Effector memory CD8-positive, alpha-beta T cell (primary cell): Measurements from ENCODE around the gene EMX2.

Experiments
- ATAC-seq: fragments of 150-1000 bp; cut with Tn5 transposase; replicated peaks from 2 replicates; pipeline ENCODE4 v1.10.0; 2021; ENCODE audit warnings: mild to moderate bottlenecking, moderate library complexity
- DNase-seq, 3 experiments: peaks; one replicate each; pipeline ENCODE4 v3.0.0; 2021
- H3K27ac Mint-ChIP-seq, 2 donors: one replicate each; pipeline ENCODE4 v1.8.0; 2022; ENCODE audit warnings: mild to moderate bottlenecking in 2 of 2, mixed read lengths in 2 of 2, moderate library complexity in 2 of 2
- H3K27me3 Mint-ChIP-seq, 2 donors: one replicate each; pipeline ENCODE4 v1.8.0; 2022; ENCODE audit warnings: mixed read lengths in 2 of 2
- H3K36me3 Mint-ChIP-seq: one replicate; pipeline ENCODE4 v1.8.0; 2022; ENCODE audit warnings: mild to moderate bottlenecking, moderate library complexity, mixed read lengths; ENCODE audit not compliant: insufficient read depth
- H3K4me1 Mint-ChIP-seq, 2 donors: one replicate each; pipeline ENCODE4 v1.8.0; 2022; ENCODE audit warnings: low read depth in 2 of 2, mixed read lengths in 2 of 2
- H3K4me3 Mint-ChIP-seq, 2 donors: one replicate each; pipeline ENCODE4 v1.8.0; 2022; ENCODE audit warnings: mild to moderate bottlenecking in 2 of 2, mixed read lengths in 2 of 2, moderate library complexity in 2 of 2
- H3K9me3 Mint-ChIP-seq, 2 donors: one replicate each; pipeline ENCODE4 v1.8.0; 2022; ENCODE audit warnings: mixed read lengths in 2 of 2

The EMX2 gene

DNA sequence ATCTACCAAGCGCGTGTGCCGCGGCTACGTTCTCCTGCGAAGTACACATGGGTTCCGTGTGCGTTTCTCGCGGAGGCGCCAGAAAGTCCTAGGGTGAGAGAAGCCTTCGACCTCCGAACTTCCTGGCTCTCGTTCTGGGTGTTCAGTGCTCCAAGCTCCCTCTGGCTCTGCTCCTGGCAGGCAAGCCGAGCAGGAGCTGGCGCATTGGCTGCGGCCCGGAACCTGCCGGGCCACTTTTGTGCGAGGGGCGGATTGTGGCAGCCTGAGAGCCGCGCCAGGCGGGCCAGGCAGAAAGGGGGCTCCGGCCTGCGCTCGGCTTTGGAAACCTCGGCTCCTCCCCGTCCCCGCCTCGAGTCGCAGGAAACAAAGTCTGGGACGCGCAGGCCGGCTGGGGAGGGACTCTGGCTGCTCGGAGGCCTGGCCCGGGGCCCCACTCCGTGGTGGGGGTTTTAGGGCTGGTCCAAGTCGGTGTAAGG lies 9.6 kb downstream of the EMX2 start:
- no peak for ATAC-seq
- no peak for DNase-seq
- Mint-ChIP-seq H3K9me3 (no peaks in the 10 kb centered on the region), H3K27ac (no peak overlapping the region), H3K4me3 (no peak overlapping the region), H3K4me1 (peaks cover 9 to 23% of the 10 kb centered on the region in 2 donors), H3K36me3 (no peaks in the 10 kb centered on the region), H3K27me3 (peaks cover 88 to 93% of the 10 kb centered on the region in 2 donors)

DNA sequence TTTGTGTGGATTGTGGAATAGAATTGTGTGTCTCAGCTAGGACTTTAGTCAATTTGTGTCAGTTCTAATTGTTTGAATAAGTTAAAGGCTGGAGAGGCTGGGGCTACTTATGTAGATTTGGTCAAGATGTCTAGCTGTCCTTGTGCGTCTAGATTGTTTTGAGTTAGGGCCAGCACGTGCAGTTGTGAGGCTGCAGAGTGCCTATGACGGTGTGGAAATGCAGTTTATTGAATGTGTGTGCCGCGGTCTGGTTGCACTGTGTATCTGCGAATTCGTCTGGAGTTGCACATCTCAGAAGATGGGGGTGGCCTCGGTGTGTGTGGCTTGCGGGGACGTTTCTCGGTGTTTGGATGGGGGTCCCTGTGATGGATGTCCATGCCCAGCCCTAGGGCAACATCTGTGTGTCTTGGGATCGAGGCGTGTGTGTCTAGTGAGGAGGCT lies 10.2 kb downstream of the EMX2 start:
- Mint-ChIP-seq H3K27ac (no peak overlapping the region), H3K4me3 (no peak overlapping the region), H3K27me3 (peaks cover 83 to 88% of the 10 kb centered on the region in 2 donors), H3K4me1 (peaks cover 6 to 17% of the 10 kb centered on the region in 2 donors), H3K36me3 (no peaks in the 10 kb centered on the region), H3K9me3 (no peaks in the 10 kb centered on the region)
- no peak for ATAC-seq
- DNase-seq: no peak

DNA sequence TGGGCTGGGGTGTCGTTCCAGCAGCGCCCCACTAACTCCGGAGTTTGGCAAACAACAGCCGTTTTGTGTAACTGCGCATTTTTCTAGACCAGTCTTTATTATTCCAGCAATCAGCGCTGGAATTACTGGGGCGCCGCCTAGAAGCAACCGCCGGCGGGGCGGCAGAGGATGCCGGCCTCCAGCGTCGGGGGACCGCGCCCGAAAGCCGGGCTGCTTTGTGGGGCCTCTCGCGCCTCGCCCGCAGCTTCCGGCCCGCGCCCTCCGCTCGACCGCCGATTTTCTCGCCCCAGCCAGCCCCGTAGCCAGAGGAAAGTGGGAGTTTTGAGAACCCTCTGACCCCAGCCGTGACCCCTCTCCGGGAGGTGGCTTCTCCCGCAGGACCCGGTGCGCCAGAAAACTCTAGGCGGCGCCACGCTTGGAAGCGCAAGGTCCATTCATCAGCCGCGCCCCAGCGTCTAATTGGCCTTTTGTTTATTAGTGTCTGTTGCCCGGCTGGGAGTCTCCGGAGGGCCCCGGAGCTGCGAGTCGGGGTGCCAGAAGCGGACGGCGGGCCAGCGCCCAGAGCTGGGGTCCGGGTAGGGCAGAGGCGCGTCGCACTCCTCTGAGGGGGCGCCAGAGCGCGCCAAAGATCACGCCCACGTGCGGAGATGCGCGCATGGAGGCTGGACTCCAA lies 10.7 kb downstream of the EMX2 start:
- Mint-ChIP-seq H3K27ac (no peak overlapping the region), H3K4me1 (peaks cover 6 to 12% of the 10 kb centered on the region in 2 donors), H3K36me3 (no peaks in the 10 kb centered on the region), H3K4me3 (no peak overlapping the region), H3K9me3 (no peaks in the 10 kb centered on the region), H3K27me3 (peaks cover 77 to 82% of the 10 kb centered on the region in 2 donors)
- no peak for DNase-seq
- ATAC-seq: no peak

DNA sequence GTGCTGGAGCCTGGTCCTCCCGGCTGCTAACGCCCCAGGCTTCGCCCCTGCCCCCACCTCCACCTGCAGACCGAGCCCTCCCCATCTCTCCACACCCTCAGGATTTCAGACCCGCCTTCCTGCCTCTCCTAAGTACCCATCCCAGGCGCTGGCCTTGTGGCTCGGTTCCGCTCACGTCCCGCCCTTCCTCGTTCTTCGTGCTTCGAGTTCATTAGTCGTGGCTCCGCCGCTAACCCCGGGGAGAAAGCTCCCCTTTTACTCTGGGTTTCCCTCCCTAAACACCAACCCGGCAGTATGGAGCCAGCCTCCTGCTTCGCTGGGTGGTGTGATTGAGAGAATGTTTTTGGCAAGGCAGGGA lies 11.2 kb downstream of the EMX2 start:
- ATAC-seq: no peak
- no peak overlapping the region for H3K4me3 Mint-ChIP-seq
- H3K27me3 Mint-ChIP-seq: peaks cover 72 to 77% of the 10 kb centered on the region in 2 donors
- H3K36me3 Mint-ChIP-seq: no peaks in the 10 kb centered on the region
- DNase-seq: no peak
- no peak overlapping the region for H3K27ac Mint-ChIP-seq
- H3K4me1 Mint-ChIP-seq: peaks cover 6 to 11% of the 10 kb centered on the region in 2 donors
- no peaks in the 10 kb centered on the region for H3K9me3 Mint-ChIP-seq

DNA sequence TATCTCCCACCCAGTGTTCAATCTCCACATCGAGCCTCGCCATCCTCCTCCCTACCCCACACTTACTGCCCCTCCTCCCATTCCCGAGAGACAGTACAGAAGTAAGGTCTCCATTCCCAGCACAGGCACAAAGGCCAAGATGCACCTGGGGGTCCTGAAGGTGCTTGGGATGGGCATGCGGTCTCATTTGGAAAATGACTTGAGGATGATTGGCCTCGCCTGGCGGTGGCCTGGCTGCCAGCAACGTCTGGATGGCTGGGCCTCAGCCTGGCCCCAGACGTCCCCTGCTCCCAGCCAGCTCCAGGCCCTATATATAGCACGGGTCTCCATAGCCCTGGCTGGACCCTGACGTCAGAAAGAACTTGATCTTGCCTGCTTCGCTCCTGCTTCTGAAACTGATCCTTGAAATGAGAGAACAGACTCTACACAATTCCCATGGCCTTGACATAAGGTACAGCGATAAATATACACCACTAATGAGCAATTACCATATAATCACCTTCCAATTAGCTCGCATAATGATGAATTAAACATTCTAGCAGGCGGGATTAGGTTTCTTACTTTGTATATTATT lies 11.8 kb downstream of the EMX2 start:
- H3K4me1 Mint-ChIP-seq: peaks cover 6 to 11% of the 10 kb centered on the region in 2 donors
- H3K4me3 Mint-ChIP-seq: no peak overlapping the region
- no peaks in the 10 kb centered on the region for H3K36me3 Mint-ChIP-seq
- peaks cover 67 to 72% of the 10 kb centered on the region in 2 donors for H3K27me3 Mint-ChIP-seq
- ATAC-seq (no peak), DNase-seq (no peak)
- no peaks in the 10 kb centered on the region for H3K9me3 Mint-ChIP-seq
- no peak overlapping the region for H3K27ac Mint-ChIP-seq

DNA sequence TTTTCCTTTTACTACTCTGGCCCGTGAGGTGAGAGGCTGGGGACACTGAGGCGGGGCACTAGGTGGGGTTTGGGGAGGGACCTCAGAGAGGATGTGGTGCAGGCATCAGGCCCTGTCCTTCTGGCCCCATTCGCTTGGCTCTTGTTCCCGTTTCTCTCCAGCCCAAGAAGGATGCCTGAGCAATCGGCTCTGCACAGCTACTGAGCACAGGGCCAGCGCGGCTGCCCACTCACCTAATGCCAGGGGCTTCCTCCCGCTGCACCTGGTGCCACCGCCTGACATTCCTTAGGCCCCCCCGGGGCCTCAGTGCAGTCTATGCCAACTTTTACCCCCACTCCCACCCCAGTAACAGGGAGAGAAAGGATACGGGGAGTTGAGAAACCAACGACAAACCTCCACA lies 12.5 kb downstream of the EMX2 start:
- Mint-ChIP-seq H3K4me3 (no peak overlapping the region), H3K36me3 (no peaks in the 10 kb centered on the region), H3K27me3 (peaks cover 60 to 68% of the 10 kb centered on the region in 2 donors), H3K9me3 (no peaks in the 10 kb centered on the region), H3K4me1 (peaks cover 6 to 11% of the 10 kb centered on the region in 2 donors), H3K27ac (no peak overlapping the region)
- no peak for ATAC-seq
- no peak for DNase-seq

DNA sequence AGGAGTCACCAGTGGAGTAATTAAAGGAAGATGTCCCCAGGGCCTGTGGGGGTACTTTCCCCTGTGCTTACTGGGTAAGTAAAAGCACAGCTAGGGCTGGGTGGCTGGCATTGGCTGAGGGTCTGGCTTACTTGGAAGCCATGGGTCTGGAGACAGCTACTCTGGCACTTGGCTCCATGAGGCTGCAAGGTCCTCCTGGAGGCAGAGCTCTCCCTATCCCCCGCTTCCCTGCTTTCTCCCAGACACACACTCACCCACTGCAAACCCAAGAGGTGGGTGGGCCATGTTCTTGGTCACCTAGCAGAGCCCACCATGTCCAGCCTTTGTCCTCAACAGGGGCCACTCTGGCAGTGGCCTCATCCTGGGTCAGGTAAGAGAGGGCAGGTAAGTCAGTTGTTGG lies 13.3 kb downstream of the EMX2 start:
- Mint-ChIP-seq H3K36me3 (no peaks in the 10 kb centered on the region), H3K27me3 (peaks cover 51 to 60% of the 10 kb centered on the region in 2 donors), H3K27ac (no peak overlapping the region), H3K4me3 (no peak overlapping the region), H3K9me3 (no peaks in the 10 kb centered on the region), H3K4me1 (peaks cover 6 to 11% of the 10 kb centered on the region in 2 donors)
- DNase-seq: no peak
- ATAC-seq: no peak

DNA sequence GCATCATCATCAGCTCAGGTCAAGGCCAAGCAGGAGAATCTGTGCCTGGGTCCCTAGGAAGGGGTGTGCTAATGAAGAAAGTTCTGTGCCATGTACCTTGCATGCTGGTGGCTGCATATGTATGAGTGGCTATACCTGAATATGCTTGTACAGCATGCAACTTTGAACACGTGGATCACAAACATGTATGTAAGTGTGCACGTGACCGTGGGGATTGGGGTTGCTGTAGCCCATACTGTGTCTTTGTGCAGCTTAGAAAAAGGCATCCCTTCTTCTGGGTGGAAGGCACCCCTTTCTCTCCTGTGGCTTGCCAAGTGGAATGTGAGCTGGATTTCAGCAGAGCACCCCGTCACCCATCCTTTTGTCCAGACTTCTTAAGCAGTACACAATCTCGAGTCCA lies 13.8 kb downstream of the EMX2 start:
- Mint-ChIP-seq H3K27ac (no peak overlapping the region), H3K9me3 (no peaks in the 10 kb centered on the region), H3K4me1 (peaks cover 6 to 11% of the 10 kb centered on the region in 2 donors), H3K27me3 (peaks cover 46 to 55% of the 10 kb centered on the region in 2 donors), H3K4me3 (no peak overlapping the region), H3K36me3 (no peaks in the 10 kb centered on the region)
- DNase-seq (no peak), ATAC-seq (no peak)

DNA sequence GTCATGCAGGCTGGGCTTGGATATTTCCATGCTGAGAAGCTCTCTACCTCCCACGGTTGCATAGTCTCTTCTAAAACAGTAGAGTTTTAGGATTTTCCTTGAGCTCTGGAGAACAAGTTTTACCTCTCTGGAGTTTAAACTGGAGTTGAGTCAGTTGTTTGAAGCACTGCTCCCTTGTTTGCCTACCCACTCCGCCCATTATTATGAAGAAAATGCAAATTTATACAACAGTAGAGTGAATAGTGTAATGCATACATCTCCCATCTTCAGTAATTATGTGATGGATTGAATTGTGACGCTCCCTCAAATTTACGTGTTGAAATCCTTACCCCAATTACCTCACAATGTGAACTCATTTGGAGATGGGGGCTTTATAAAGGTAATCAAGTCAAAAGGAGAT lies 17.2 kb downstream of the EMX2 start:
- H3K4me3 Mint-ChIP-seq: no peak overlapping the region
- H3K9me3 Mint-ChIP-seq: peaks cover 0 to 2% of the 10 kb centered on the region in 2 donors
- no peaks in the 10 kb centered on the region for H3K36me3 Mint-ChIP-seq
- no peak for ATAC-seq
- H3K27me3 Mint-ChIP-seq: peaks cover 23 to 29% of the 10 kb centered on the region in 2 donors
- DNase-seq: no peak
- H3K27ac Mint-ChIP-seq: no peak overlapping the region
- no peaks in the 10 kb centered on the region for H3K4me1 Mint-ChIP-seq

DNA sequence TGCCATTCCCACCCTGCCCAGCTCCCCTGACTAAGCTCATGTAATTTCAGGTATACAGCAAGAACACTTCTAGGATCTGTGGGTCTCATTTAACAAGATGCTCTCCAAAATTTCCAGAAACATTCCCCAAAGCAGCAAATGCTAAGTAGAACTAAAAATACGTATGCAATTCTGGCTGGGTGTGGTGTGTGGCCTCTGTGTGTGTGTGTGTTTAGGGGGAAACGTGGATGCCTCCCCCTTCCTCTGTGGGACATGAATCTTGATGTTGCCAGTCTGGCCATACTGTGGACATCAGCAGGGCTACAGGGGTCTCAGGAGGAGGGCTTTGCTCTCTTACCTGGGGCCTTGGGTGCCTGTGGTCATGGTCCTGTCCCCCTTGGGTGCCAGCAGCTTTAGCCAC lies 18.4 kb downstream of the EMX2 start:
- no peak overlapping the region for H3K27ac Mint-ChIP-seq
- peaks cover 0 to 2% of the 10 kb centered on the region in 2 donors for H3K9me3 Mint-ChIP-seq
- DNase-seq (no peak), ATAC-seq (no peak)
- no peaks in the 10 kb centered on the region for H3K36me3 Mint-ChIP-seq
- H3K4me3 Mint-ChIP-seq: no peak overlapping the region
- peaks cover 11 to 21% of the 10 kb centered on the region in 2 donors for H3K27me3 Mint-ChIP-seq
- no peaks in the 10 kb centered on the region for H3K4me1 Mint-ChIP-seq

DNA sequence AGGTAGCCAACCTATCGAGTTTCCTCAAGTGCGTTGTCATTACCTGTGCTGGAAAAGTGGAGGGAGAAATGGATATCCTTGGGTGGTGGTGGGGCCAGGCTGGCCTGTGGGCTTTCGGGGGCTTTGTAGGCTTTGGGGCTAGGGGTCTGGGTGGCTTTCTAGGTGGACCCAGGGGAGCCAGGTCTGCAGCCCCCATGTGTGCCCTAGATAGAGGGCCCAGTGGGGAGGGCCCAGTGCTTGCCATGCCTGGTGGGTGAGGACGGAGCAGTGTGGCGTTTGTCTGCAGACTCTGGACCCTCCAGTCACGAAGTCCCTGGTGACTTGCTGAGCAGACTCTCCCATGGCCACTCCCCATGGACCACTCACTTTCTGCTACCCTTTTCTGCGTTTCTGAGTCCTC lies 19.7 kb downstream of the EMX2 start:
- no peaks in the 10 kb centered on the region for H3K36me3 Mint-ChIP-seq
- peaks cover 0 to 2% of the 10 kb centered on the region in 2 donors for H3K9me3 Mint-ChIP-seq
- no peak overlapping the region for H3K27ac Mint-ChIP-seq
- H3K27me3 Mint-ChIP-seq: peaks cover 5 to 12% of the 10 kb centered on the region in 2 donors
- ATAC-seq: no peak
- H3K4me3 Mint-ChIP-seq: no peak overlapping the region
- no peak for DNase-seq
- no peaks in the 10 kb centered on the region for H3K4me1 Mint-ChIP-seq

DNA sequence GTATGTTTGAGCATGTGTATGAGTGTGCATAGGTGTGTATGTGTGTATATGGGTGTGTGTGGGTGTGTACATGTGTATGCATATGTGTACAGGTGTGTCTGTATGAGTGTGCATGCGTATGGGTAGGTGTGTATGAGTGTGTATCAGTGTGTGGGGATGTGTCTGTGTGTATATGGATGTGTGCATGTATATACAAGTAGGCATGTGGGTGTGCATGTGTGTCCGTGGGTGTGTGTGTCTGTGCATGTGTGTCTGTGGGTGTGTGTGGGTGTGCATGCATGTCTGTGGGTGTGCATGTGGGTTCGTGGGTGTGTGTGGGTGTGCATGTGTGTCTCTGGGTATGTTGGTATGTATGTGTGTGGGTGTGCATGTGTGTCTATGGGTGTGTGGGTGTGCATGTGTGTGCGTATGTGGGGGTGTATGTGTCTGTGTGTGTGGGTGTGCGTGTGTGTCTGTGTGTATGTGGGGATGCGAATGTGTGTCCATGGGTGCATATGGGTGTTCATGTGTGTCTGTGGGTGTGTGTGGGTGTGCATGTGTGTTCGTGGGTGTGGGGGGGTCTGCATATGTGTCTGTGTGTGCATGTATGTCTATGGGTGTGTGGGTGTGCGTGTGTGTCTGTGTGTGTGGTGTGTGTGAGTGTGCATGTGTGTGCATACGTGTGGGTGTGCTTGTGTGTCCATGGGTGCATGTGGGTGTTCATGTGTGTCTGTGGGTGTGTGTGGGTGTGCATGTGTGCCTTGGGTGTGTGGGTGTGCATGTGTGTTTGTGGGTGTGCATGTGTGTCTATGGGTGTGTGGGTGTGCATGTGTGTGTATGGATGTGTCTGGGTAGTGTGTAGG lies 20.6 kb downstream of the EMX2 start:
- Mint-ChIP-seq H3K36me3 (no peaks in the 10 kb centered on the region), H3K27ac (no peak overlapping the region), H3K4me3 (no peak overlapping the region), H3K27me3 (peaks cover 5 to 12% of the 10 kb centered on the region in 2 donors), H3K9me3 (peaks cover 0 to 2% of the 10 kb centered on the region in 2 donors), H3K4me1 (no peaks in the 10 kb centered on the region)
- DNase-seq: no peak
- no peak for ATAC-seq

DNA sequence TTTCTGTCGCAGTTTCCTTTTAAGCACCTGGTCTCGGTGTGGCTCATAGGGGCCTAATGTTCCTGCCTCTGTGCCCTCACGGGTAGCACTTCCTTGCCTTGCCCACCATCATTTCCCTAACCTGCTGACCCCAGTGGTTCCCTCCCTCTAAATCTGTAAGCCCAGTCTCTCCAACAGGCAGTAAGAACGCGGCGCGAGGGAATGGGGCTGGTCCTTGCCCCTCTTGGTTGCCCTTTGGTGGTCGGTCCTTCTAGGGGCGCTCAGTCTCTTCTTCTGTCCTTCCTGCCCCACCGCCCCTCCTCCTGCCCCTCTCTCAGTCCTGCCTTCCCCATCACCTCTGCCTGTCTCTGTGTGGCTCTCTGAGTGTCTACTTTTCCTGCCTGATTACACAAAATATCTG lies 21.2 kb downstream of the EMX2 start:
- Mint-ChIP-seq H3K9me3 (peaks cover 0 to 2% of the 10 kb centered on the region in 2 donors), H3K27ac (no peak overlapping the region), H3K27me3 (peaks cover 7 to 12% of the 10 kb centered on the region in 2 donors), H3K4me1 (no peaks in the 10 kb centered on the region), H3K36me3 (no peaks in the 10 kb centered on the region), H3K4me3 (no peak overlapping the region)
- DNase-seq (no peak), ATAC-seq (no peak)
